RWPE2 (cell line): Measurements from ENCODE around the gene HERC3.

Source experiments
- ATAC-seq: fragments of 200-7000 bp; cut with Tn5 transposase; 3 replicates; pipeline ENCODE4 v1.9.1; 2021; ENCODE audit warnings: low read depth
- DNase-seq: peaks from one replicate; pipeline ENCODE4 v3.0.0-alpha.2; 2020; ENCODE audit warnings: low spot score
- H3K27ac ChIP-seq: fragments of 450-650 bp; 2 replicates; pipeline ENCODE4 v1.5.1; 2017; ENCODE audit warnings: mild to moderate bottlenecking; ENCODE audit not compliant: poor library complexity, severe bottlenecking
- H3K27me3 ChIP-seq: fragments of 250-450 bp; sonication (Bioruptor Pico); 2 replicates; pipeline ENCODE4 v1.5.1; 2021; ENCODE audit warnings: mild to moderate bottlenecking, moderate library complexity; ENCODE audit not compliant: insufficient read depth, poor library complexity, severe bottlenecking
- H3K36me3 ChIP-seq: fragments of 250-450 bp; sonication (Bioruptor Pico); 2 replicates; pipeline ENCODE4 v1.5.1; 2020; ENCODE audit warnings: low read depth, mild to moderate bottlenecking, moderate library complexity
- H3K4me1 ChIP-seq: fragments of 250-450 bp; sonication (Bioruptor Pico); 2 replicates; pipeline ENCODE4 v1.5.1; 2021; ENCODE audit warnings: mild to moderate bottlenecking, moderate library complexity; ENCODE audit not compliant: insufficient read depth, poor library complexity, severe bottlenecking
- H3K4me3 ChIP-seq: fragments of 250-450 bp; sonication (Bioruptor Pico); 2 replicates; pipeline ENCODE4 v1.5.1; 2021; ENCODE audit warnings: mild to moderate bottlenecking, moderate library complexity; ENCODE audit not compliant: severe bottlenecking
- H3K9me3 ChIP-seq: fragments of 250-450 bp; sonication (Bioruptor Pico); 2 replicates; pipeline ENCODE4 v1.5.1; 2021; ENCODE audit warnings: mild to moderate bottlenecking, moderate library complexity; ENCODE audit not compliant: severe bottlenecking
- CTCF ChIP-seq: fragments of 450-650 bp; IDR thresholded peaks from one replicate; pipeline ENCODE4 v1.5.1; 2017; ENCODE audit warnings: mild to moderate bottlenecking, moderate library complexity; ENCODE audit not compliant: poor library complexity, severe bottlenecking

HERC3 gene

GRCh38 chr4:88653371-88653946 is 61.2 kb downstream of the HERC3 start:
- Histone ChIP-seq H3K27ac (no peak overlapping the region), H3K9me3 (no peaks in the 10 kb centered on the region), H3K4me1 (no peaks in the 10 kb centered on the region), H3K36me3 (peaks cover 62% of the 10 kb centered on the region), H3K4me3 (no peak overlapping the region), H3K27me3 (no peaks in the 10 kb centered on the region)
- TF ChIP-seq CTCF = no peak
- DNase-seq (no peak), ATAC-seq (no peak)

- H3K27me3 ChIP-seq = no peaks in the 10 kb centered on the region
- DNase-seq (no peak), ATAC-seq (no peak)
- H3K4me3 ChIP-seq = no peak overlapping the region
- H3K36me3 ChIP-seq = peaks cover 66% of the 10 kb centered on the region
- H3K27ac ChIP-seq = no peak overlapping the region
- TF ChIP-seq CTCF = no peak
- peaks cover 16% of the 10 kb centered on the region for H3K4me1 ChIP-seq
- no peaks in the 10 kb centered on the region for H3K9me3 ChIP-seq
Observed at GRCh38 chr4:88655226-88655625, 62.9 kb downstream of the HERC3 start.

- H3K27me3 ChIP-seq = no peaks in the 10 kb centered on the region
- no peaks in the 10 kb centered on the region for H3K9me3 ChIP-seq
- ATAC-seq (peak; percentile 92), DNase-seq (no peak)
- peaks cover 66% of the 10 kb centered on the region for H3K36me3 ChIP-seq
- H3K4me3 ChIP-seq = no peak overlapping the region
- peak overlapping the region; percentile 63 for H3K27ac ChIP-seq
- peak; percentile 91 for TF ChIP-seq CTCF
- peaks cover 35% of the 10 kb centered on the region for H3K4me1 ChIP-seq
Observed at GRCh38 chr4:88659055-88659889, 67.0 kb downstream of the HERC3 start.

GRCh38 chr4:88659890-88660208 is 67.6 kb downstream of the HERC3 start:
- no peak for ATAC-seq
- Histone ChIP-seq H3K27me3 (no peaks in the 10 kb centered on the region), H3K9me3 (no peaks in the 10 kb centered on the region), H3K4me1 (peaks cover 35% of the 10 kb centered on the region), H3K27ac (peak overlapping the region; percentile 63), H3K4me3 (no peak overlapping the region), H3K36me3 (peaks cover 67% of the 10 kb centered on the region)
- TF ChIP-seq CTCF = peak; percentile 3
- no peak for DNase-seq
